NK-92 treated with Interleukin-12 subunit alpha and Interleukin-12 subunit beta, amount 100 ng/mL, for 24 hours (cell line): ENCODE results near the gene GBF1.
"Not testable (repeated sequence)": the region's sequence is repeated elsewhere in the genome, so short reads cannot be mapped to it uniquely, and the experiment has no call there.

Experiments used
- DNase-seq: peaks from one replicate; lab custom pipeline; 2025; lab: John Stamatoyannopoulos, UW

The GBF1 gene

GRCh38 chr10:102306710-102307109 is 61.4 kb downstream of the GBF1 start:
- no peak for DNase-seq

- not testable (repeated sequence) for DNase-seq
Measured at GRCh38 chr10:102308318-102308717, 63.0 kb downstream of the GBF1 start.

GRCh38 chr10:102309236-102309635 is 63.9 kb downstream of the GBF1 start:
- no peak for DNase-seq

- no peak for DNase-seq
Measured at GRCh38 chr10:102309916-102310315, 64.6 kb downstream of the GBF1 start.

- no peak for DNase-seq
Measured at GRCh38 chr10:102310361-102311024, 65.2 kb downstream of the GBF1 start.

GRCh38 chr10:102311025-102311420 is 65.7 kb downstream of the GBF1 start:
- no peak for DNase-seq

- no peak for DNase-seq
Measured at GRCh38 chr10:102312683-102313082, 67.4 kb downstream of the GBF1 start.

GRCh38 chr10:102313221-102313896 is 68.0 kb downstream of the GBF1 start:
- no peak for DNase-seq

GRCh38 chr10:102314801-102315200 is 69.5 kb downstream of the GBF1 start:
- DNase-seq, result no peak

GRCh38 chr10:102316421-102316820 is 71.1 kb downstream of the GBF1 start:
- DNase-seq, result no peak

- DNase-seq, result peak; percentile 44
Measured at GRCh38 chr10:102322914-102323313, 77.6 kb downstream of the GBF1 start.

- no peak for DNase-seq
Measured at GRCh38 chr10:102324061-102324460, 78.7 kb downstream of the GBF1 start.

- no peak for DNase-seq
Measured at GRCh38 chr10:102326031-102326430, 80.7 kb downstream of the GBF1 start.

GRCh38 chr10:102327002-102327401 is 81.7 kb downstream of the GBF1 start:
- DNase-seq, result no peak

- no peak for DNase-seq
Measured at GRCh38 chr10:102327641-102328040, 82.3 kb downstream of the GBF1 start.

- DNase-seq, result no peak
Measured at GRCh38 chr10:102332772-102333171, 87.4 kb downstream of the GBF1 start.

- DNase-seq, result no peak
Measured at GRCh38 chr10:102334101-102334500, 88.8 kb downstream of the GBF1 start.

GRCh38 chr10:102335184-102335583 is 89.9 kb downstream of the GBF1 start:
- DNase-seq, result no peak

- no peak for DNase-seq
Measured at GRCh38 chr10:102341038-102341688, 95.8 kb downstream of the GBF1 start.

- DNase-seq, result no peak
Measured at GRCh38 chr10:102342458-102342857, 97.1 kb downstream of the GBF1 start.

- DNase-seq, result no peak
Measured at GRCh38 chr10:102342958-102343357, 97.6 kb downstream of the GBF1 start.

GRCh38 chr10:102344067-102344466 is 98.7 kb downstream of the GBF1 start:
- no peak for DNase-seq

GRCh38 chr10:102347236-102347828 is 102.0 kb downstream of the GBF1 start:
- DNase-seq, result no peak
